PC-3 (cell line): Measurements from ENCODE around the gene ATE1. TPM values are rescaled to one million over a fixed set of nuclear protein-coding genes. Genes with fewer than 3 reads are reported as not detected.
A peak's percentile ranks its signal among the peaks of the same experiment; 100 is the strongest.

Experiments
- ATAC-seq: fragments of 200-7000 bp; cut with Tn5 transposase; 2 replicates; pipeline ENCODE4 v1.9.1; 2020; ENCODE audit warnings: mild to moderate bottlenecking, moderate library complexity
- BruUV-seq: library from RNA; stranded (reverse); fragments of 400-500 nt; replicated peaks from 2 replicates; lab custom pipeline; 2021; lab: Mats Ljungman, UMichigan
- CTCF ChIA-PET: fragments of 300-600 bp; sonication (Branson Sonifier 250); formaldehyde crosslinking; loops from one replicate; lab custom pipeline; 2022; ENCODE audit warnings: antibody characterized with exemption; lab: Charles Lee
- POLR2A ChIA-PET: fragments of 300-600 bp; sonication (Branson Sonifier 250); formaldehyde crosslinking; loops from one replicate; lab custom pipeline; 2022; ENCODE audit warnings: antibody characterized with exemption; ENCODE audit not compliant: unreplicated experiment; lab: Charles Lee
- DNase-seq: peaks from one replicate; pipeline ENCODE4 v3.0.0-alpha.2; 2015
- H2AFZ ChIP-seq: fragments of 300-600 bp; sonication (generic); 2 replicates; pipeline ENCODE4 v1.6.0; 2016; ENCODE audit warnings: antibody characterized with exemption, low read length
- H3F3A ChIP-seq: fragments of 300-600 bp; sonication (generic); one replicate; pipeline ENCODE4 v1.6.0; 2017; ENCODE audit warnings: antibody characterized with exemption, low read length, control low read depth, mild to moderate bottlenecking; ENCODE audit not compliant: unreplicated experiment
- H3K27ac ChIP-seq: fragments of 300-600 bp; sonication (generic); 2 replicates; pipeline ENCODE4 v1.5.1; 2016; ENCODE audit warnings: mild to moderate bottlenecking, low read length
- H3K27me3 ChIP-seq: fragments of 300-600 bp; sonication (generic); 2 replicates; pipeline ENCODE4 v1.6.1; 2016; ENCODE audit warnings: low read length, mixed read lengths
- H3K36me3 ChIP-seq: fragments of 300-600 bp; sonication (generic); 2 replicates; pipeline ENCODE4 v1.6.1; 2016; ENCODE audit warnings: low read depth, mixed run types, low read length, mixed read lengths
- H3K4me1 ChIP-seq: fragments of 300-600 bp; sonication (generic); 2 replicates; pipeline ENCODE4 v1.5.1; 2016; ENCODE audit warnings: low read length; ENCODE audit not compliant: insufficient read depth
- H3K4me2 ChIP-seq: fragments of 300-600 bp; sonication (generic); 2 replicates; pipeline ENCODE4 v1.6.0; 2016; ENCODE audit warnings: low read length
- H3K4me3 ChIP-seq: fragments of 300-600 bp; sonication (generic); 2 replicates; pipeline ENCODE4 v1.5.1; 2016; ENCODE audit warnings: mild to moderate bottlenecking, low read length, mixed read lengths
- H3K79me2 ChIP-seq: fragments of 300-600 bp; sonication (generic); 2 replicates; pipeline ENCODE4 v1.6.1; 2017; ENCODE audit warnings: low read length, mixed read lengths
- H3K9ac ChIP-seq: fragments of 300-600 bp; sonication (generic); 2 replicates; pipeline ENCODE4 v1.6.0; 2016; ENCODE audit warnings: mild to moderate bottlenecking, low read length
- H3K9me2 ChIP-seq: fragments of 300-600 bp; sonication (generic); replicated peaks from 2 replicates; pipeline ENCODE4 v1.6.1; 2016; ENCODE audit warnings: mixed run types, low read length, mixed read lengths
- H3K9me3 ChIP-seq: fragments of 300-600 bp; sonication (generic); 2 replicates; pipeline ENCODE4 v1.6.1; 2016; ENCODE audit warnings: low read length, mixed read lengths
- H4K20me1 ChIP-seq: fragments of 300-600 bp; sonication (generic); 2 replicates; pipeline ENCODE4 v1.6.1; 2016; ENCODE audit warnings: low read length, mixed read lengths
- CTCF ChIP-seq: fragments of 300-600 bp; sonication (generic); conservative IDR thresholded peaks from 2 replicates; pipeline ENCODE4 v1.5.1; 2017; ENCODE audit warnings: antibody characterized with exemption, low read depth, mild to moderate bottlenecking, low read length
- EZH2 ChIP-seq: fragments of 300-600 bp; sonication (generic); IDR thresholded peaks from one replicate; pipeline ENCODE4 v1.6.1; 2017; ENCODE audit warnings: antibody characterized with exemption, mild to moderate bottlenecking, low read length; ENCODE audit not compliant: unreplicated experiment
- EZH2phosphoT487 ChIP-seq: fragments of 300-600 bp; sonication (generic); IDR thresholded peaks from 2 replicates; pipeline ENCODE4 v1.6.1; 2018; ENCODE audit warnings: mild to moderate bottlenecking, antibody characterized with exemption, low read length, borderline replicate concordance
- intact Hi-C: fragments of 100-400 bp; cut with micrococcal nuclease; formaldehyde crosslinking; loops from 2 replicates; pipeline ENCODE4 v1.9.0; 2023
- total RNA-seq: library from RNA; depleted of rRNA; stranded (reverse); fragments of >200 nt; gene quantifications from 2 replicates; pipeline ENCODE4 v1.2.3, GENCODE V29; 2014

Gene ATE1
- total RNA-seq, 1 experiment from 2014 or later: 12.8 TPM

GRCh38 chr10:121956111-121957061 is 28.6 kb upstream of the ATE1 start:
- intact Hi-C loops: loop anchor here (2.0 kb wide), 1 partner anchor 30 kb away; no protein-coding TSS in a partner anchor
- H3F3A ChIP-seq: no peaks in the 10 kb centered on the region
- peaks cover 17% of the 10 kb centered on the region for H3K4me1 ChIP-seq
- DNase-seq (peak; percentile 83), ATAC-seq (peak; percentile 92)
- CTCF ChIA-PET: interaction anchor here (0.6 to 1.1 kb wide), 3 partner anchors 54 to 307 kb away, joined by 3 to 8 read pairs (median 5); no protein-coding TSS in a partner anchor
- H3K27ac ChIP-seq: peak overlapping the region; percentile 92
- POLR2A ChIA-PET: no interaction called here
- no peaks in the 10 kb centered on the region for H3K9me3 ChIP-seq
- H3K36me3 ChIP-seq: peaks cover 4% of the 10 kb centered on the region
- no peaks in the 10 kb centered on the region for H4K20me1 ChIP-seq
- TSS peak; percentile 52 for BruUV-seq
- H3K27me3 ChIP-seq: no peaks in the 10 kb centered on the region
- peak overlapping the region; percentile 55 for H3K9ac ChIP-seq
- H2AFZ ChIP-seq: no peak overlapping the region
- H3K9me2 ChIP-seq: no peaks in the 10 kb centered on the region
- peak overlapping the region; percentile 68 for H3K4me2 ChIP-seq
- H3K79me2 ChIP-seq: no peaks in the 10 kb centered on the region
- peak overlapping the region; percentile 18; the same call in 1 of the 2 replicates for H3K4me3 ChIP-seq
- TF ChIP-seq CTCF (no peak), EZH2phosphoT487 (no peak), EZH2 (no peak)

GRCh38 chr10:121952226-121952625 is 24.4 kb upstream of the ATE1 start:
- intact Hi-C loops: no loop called here
- Histone ChIP-seq H3K4me3 (no peak overlapping the region), H3K4me1 (peaks cover 13% of the 10 kb centered on the region), H3K4me2 (no peak overlapping the region), H3K79me2 (no peaks in the 10 kb centered on the region), H3K27ac (no peak overlapping the region), H2AFZ (no peak overlapping the region), H3K9me3 (no peaks in the 10 kb centered on the region), H3K9ac (no peak overlapping the region), H3K27me3 (no peaks in the 10 kb centered on the region), H3K9me2 (no peaks in the 10 kb centered on the region), H3F3A (no peaks in the 10 kb centered on the region), H4K20me1 (no peaks in the 10 kb centered on the region), H3K36me3 (peaks cover 4% of the 10 kb centered on the region; the same call in 1 of the 2 replicates)
- no peak for DNase-seq
- ATAC-seq: no peak
- TF ChIP-seq CTCF (no peak), EZH2phosphoT487 (no peak), EZH2 (no peak)
- ChIA-PET CTCF (no interaction called here), POLR2A (no interaction called here)
- no TSS peak for BruUV-seq
